ENCODE results near the gene PRKAR1B.

DNA sequence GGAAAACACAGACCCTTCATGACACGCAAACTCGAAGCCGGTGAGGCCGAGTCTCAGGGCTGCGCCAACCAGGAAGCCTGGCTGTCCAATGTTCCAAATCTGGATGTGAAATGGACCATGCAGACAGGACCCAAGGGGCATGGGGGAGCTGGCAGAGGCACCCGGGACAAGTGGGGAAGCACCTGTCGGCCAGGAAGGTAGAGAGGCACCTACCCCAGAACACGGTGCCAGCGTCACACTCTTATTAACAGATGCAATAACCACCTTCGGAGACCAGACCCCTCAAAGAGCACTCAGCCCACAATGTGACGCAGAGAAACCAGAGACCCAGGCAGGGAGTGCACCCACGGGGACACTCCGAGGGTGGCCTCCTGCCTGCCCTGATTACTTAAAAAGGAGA, 119.1 kb downstream of the PRKAR1B start:
- TF ChIP-seq POLR2A (IDR thresholded peaks at IDR 0.05) = no peak
- TF ChIP-seq, protein P1, sequence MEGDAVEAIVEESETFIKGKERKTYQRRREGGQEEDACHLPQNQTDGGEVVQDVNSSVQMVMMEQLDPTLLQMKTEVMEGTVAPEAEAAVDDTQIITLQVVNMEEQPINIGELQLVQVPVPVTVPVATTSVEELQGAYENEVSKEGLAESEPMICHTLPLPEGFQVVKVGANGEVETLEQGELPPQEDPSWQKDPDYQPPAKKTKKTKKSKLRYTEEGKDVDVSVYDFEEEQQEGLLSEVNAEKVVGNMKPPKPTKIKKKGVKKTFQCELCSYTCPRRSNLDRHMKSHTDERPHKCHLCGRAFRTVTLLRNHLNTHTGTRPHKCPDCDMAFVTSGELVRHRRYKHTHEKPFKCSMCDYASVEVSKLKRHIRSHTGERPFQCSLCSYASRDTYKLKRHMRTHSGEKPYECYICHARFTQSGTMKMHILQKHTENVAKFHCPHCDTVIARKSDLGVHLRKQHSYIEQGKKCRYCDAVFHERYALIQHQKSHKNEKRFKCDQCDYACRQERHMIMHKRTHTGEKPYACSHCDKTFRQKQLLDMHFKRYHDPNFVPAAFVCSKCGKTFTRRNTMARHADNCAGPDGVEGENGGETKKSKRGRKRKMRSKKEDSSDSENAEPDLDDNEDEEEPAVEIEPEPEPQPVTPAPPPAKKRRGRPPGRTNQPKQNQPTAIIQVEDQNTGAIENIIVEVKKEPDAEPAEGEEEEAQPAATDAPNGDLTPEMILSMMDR (IDR thresholded peaks at IDR 0.05) = no peak

All from thyroid gland (tissue), 4 donors.